NCI-H1694 (cell line): ENCODE measurements around the gene CDH3.
"Not testable (repeated sequence)": the region's sequence is repeated elsewhere in the genome, so short reads cannot be mapped to it uniquely, and the experiment has no call there.

Source experiments
- DNase-seq: peaks from one replicate; lab custom pipeline; 2025; lab: John Stamatoyannopoulos, UW

Gene CDH3

GRCh38 chr16:68704232-68704867 is 59.2 kb downstream of the CDH3 start:
- peak; percentile 28 for DNase-seq

- no peak for DNase-seq
Measured at GRCh38 chr16:68707340-68708152, 62.4 kb downstream of the CDH3 start.

GRCh38 chr16:68710211-68710610 is 65.1 kb downstream of the CDH3 start:
- no peak for DNase-seq

- DNase-seq, result no peak
Measured at GRCh38 chr16:68711421-68712139, 66.5 kb downstream of the CDH3 start.

GRCh38 chr16:68713361-68713760 is 68.3 kb downstream of the CDH3 start:
- no peak for DNase-seq

- no peak for DNase-seq
Measured at GRCh38 chr16:68715471-68715870, 70.4 kb downstream of the CDH3 start.

- DNase-seq, result not testable (repeated sequence)
Measured at GRCh38 chr16:68716516-68716915, 71.4 kb downstream of the CDH3 start.

GRCh38 chr16:68717684-68718083 is 72.6 kb downstream of the CDH3 start:
- DNase-seq, result no peak

- no peak for DNase-seq
Measured at GRCh38 chr16:68718590-68718989, 73.5 kb downstream of the CDH3 start.

- no peak for DNase-seq
Measured at GRCh38 chr16:68719993-68720489, 74.9 kb downstream of the CDH3 start.

- no peak for DNase-seq
Measured at GRCh38 chr16:68722119-68723024, 77.3 kb downstream of the CDH3 start.

- no peak for DNase-seq
Measured at GRCh38 chr16:68724797-68725196, 79.7 kb downstream of the CDH3 start.

- DNase-seq, result no peak
Measured at GRCh38 chr16:68728523-68728922, 83.4 kb downstream of the CDH3 start.

- no peak for DNase-seq
Measured at GRCh38 chr16:68731637-68732036, 86.5 kb downstream of the CDH3 start.

GRCh38 chr16:68732042-68732680 is 87.1 kb downstream of the CDH3 start:
- DNase-seq, result no peak

- no peak for DNase-seq
Measured at GRCh38 chr16:68732741-68733399, 87.8 kb downstream of the CDH3 start.

- no peak for DNase-seq
Measured at GRCh38 chr16:68733570-68733969, 88.5 kb downstream of the CDH3 start.

GRCh38 chr16:68734782-68735181 is 89.7 kb downstream of the CDH3 start:
- DNase-seq, result no peak

GRCh38 chr16:68736561-68736960 is 91.5 kb downstream of the CDH3 start:
- DNase-seq, result no peak

GRCh38 chr16:68737046-68737729 is 92.1 kb downstream of the CDH3 start, which contains the start of gene CDH1:
Gene CDH1, plus strand, starts transcription at chr16:68737292. Its CDS starts 124 bp downstream, at chr16:68737416.
- no peak for DNase-seq
